HepG2 (cell line): ENCODE results near the gene INHA. TPM values are rescaled to one million over a fixed set of nuclear protein-coding genes. Genes with fewer than 3 reads are reported as not detected.

Experiments used
- ATAC-seq: fragments of 200-7000 bp; cut with Tn5 transposase; 3 replicates; pipeline ENCODE4 v1.9.1; 2020; ENCODE audit warnings: mild to moderate bottlenecking, moderate library complexity
- BruUV-seq: library from RNA; stranded (reverse); fragments of 400-500 nt; replicated peaks from 2 replicates; lab custom pipeline; 2021; lab: Mats Ljungman, UMichigan
- CTCF ChIA-PET: fragments of 300-600 bp; formaldehyde crosslinking; extraction: SDS; loops from one replicate; lab custom pipeline; 2021; ENCODE audit warnings: low total read pairs, inconsistent platforms, low intra/inter-chr PET ratio; lab: Yijun Ruan, JAX
- POLR2A ChIA-PET: fragments of 350-600 bp; sonication (Branson Sonifier 250); formaldehyde crosslinking; loops from one replicate; lab custom pipeline; 2020; ENCODE audit warnings: antibody characterized with exemption, inconsistent platforms; lab: Yijun Ruan, JAX
- DNase-seq: peaks from one replicate; pipeline ENCODE4 v3.0.0-alpha.2; 2015; ENCODE audit warnings: low spot score
- FAIRE-seq: peaks from 3 replicates; lab custom pipeline; 2011; peaks lifted over from hg19 to GRCh38; lab: Jason Lieb, UNC
- H2AFZ ChIP-seq: one replicate; pipeline ENCODE4 v1.6.1; 2011; ENCODE audit warnings: low read length, inconsistent platforms
- H3K27ac ChIP-seq: fragments of 300-600 bp; 3 replicates; pipeline ENCODE4 v1.8.0; 2011; ENCODE audit warnings: mixed run types, mild to moderate bottlenecking, mixed read lengths, low read length, inconsistent platforms; ENCODE audit not compliant: insufficient read depth; ENCODE audit errors: extremely low read length
- H3K27me3 ChIP-seq, 2 experiments: fragments of 200-600 bp in 1 of 2; 2 replicates in 1 of 2; 3 replicates in 1 of 2; pipeline versions ENCODE4 v1.6.0 to v1.8.0; 2011; ENCODE audit warnings: low read length in 2 of 2, mild to moderate bottlenecking in 2 of 2, moderate library complexity in 2 of 2, inconsistent platforms in 1 of 2; ENCODE audit not compliant: insufficient read depth in 2 of 2, control insufficient read depth in 1 of 2
- H3K36me3 ChIP-seq, 2 experiments: fragments of 200-600 bp in 1 of 2; replicated peaks in 1 of 2; 2 replicates in 1 of 2; 3 replicates in 1 of 2; pipeline versions ENCODE4 v1.5.1 to v1.8.0; 2011; ENCODE audit warnings: low read length in 2 of 2, inconsistent platforms in 1 of 2; ENCODE audit not compliant: insufficient read depth in 2 of 2, control insufficient read depth in 1 of 2
- H3K4me1 ChIP-seq: 2 replicates; pipeline ENCODE4 v1.5.1; 2012; ENCODE audit warnings: low read length, inconsistent platforms; ENCODE audit not compliant: insufficient read depth
- H3K4me2 ChIP-seq: 2 replicates; pipeline ENCODE4 v1.6.0; 2011; ENCODE audit warnings: low read depth, low read length, inconsistent platforms
- H3K4me3 ChIP-seq, 3 experiments: fragments of 200-600 bp in 1 of 3; sonication (generic), shearing (Covaris generic) in 1 of 3; replicated peaks in 1 of 3; 2 replicates each; pipeline ENCODE4 v1.5.1; 2011 to 2016; ENCODE audit warnings: low read length in 3 of 3, inconsistent platforms in 2 of 3, low read depth in 2 of 3, mild to moderate bottlenecking in 2 of 3, control low read depth in 1 of 3, mixed read lengths in 1 of 3; ENCODE audit not compliant: insufficient read depth in 1 of 3
- H3K79me2 ChIP-seq: one replicate; pipeline ENCODE4 v1.6.1; 2011; ENCODE audit warnings: low read length, inconsistent platforms; ENCODE audit not compliant: insufficient read depth
- H3K9ac ChIP-seq: 2 replicates; pipeline ENCODE4 v1.6.0; 2011; ENCODE audit warnings: mild to moderate bottlenecking, low read depth, low read length, inconsistent platforms; ENCODE audit not compliant: insufficient read depth
- H3K9me3 ChIP-seq: 2 replicates; pipeline ENCODE4 v1.5.1; 2012; ENCODE audit warnings: mild to moderate bottlenecking, low read length
- H4K20me1 ChIP-seq: 2 replicates; pipeline ENCODE4 v1.6.0; 2011; ENCODE audit warnings: inconsistent platforms, mild to moderate bottlenecking, low read length, moderate library complexity; ENCODE audit not compliant: insufficient read depth
- FOXA3 ChIP-seq: IDR thresholded peaks from 2 replicates; pipeline ENCODE4 v1.6.1; 2016; ENCODE audit warnings: missing genetic modification reagents, missing compliant biosample characterization
- GTF2F1 ChIP-seq: fragments of 150-350 bp; IDR thresholded peaks from 2 replicates; pipeline ENCODE4 v1.6.1; 2014; ENCODE audit warnings: low read length
- HNF4A ChIP-seq: sonication (generic); formaldehyde crosslinking; IDR thresholded peaks from 2 replicates; pipeline ENCODE4 v1.4.0; 2020; ENCODE audit warnings: missing genetic modification reagents
- HNRNPL ChIP-seq: fragments of 200-400 bp; formaldehyde crosslinking; IDR thresholded peaks from 2 replicates; pipeline ENCODE4 v1.6.1; 2017; ENCODE audit warnings: mild to moderate bottlenecking, low read depth, low read length
- KLF9 ChIP-seq: IDR thresholded peaks from 2 replicates; pipeline ENCODE4 v1.6.1; 2016; ENCODE audit warnings: low read depth
- MXD1 ChIP-seq: sonication (generic); formaldehyde crosslinking; IDR thresholded peaks from 2 replicates; pipeline ENCODE4 v1.4.0; 2020; ENCODE audit warnings: mild to moderate bottlenecking, missing genetic modification reagents
- NR2F6 ChIP-seq, 2 experiments: IDR thresholded peaks; 2 replicates each; pipeline ENCODE4 v1.6.1; 2016; ENCODE audit warnings: antibody characterized with exemption in 1 of 2, mild to moderate bottlenecking in 1 of 2
- ZNF768 ChIP-seq: sonication (generic); formaldehyde crosslinking; IDR thresholded peaks from 2 replicates; pipeline ENCODE4 v1.4.0; 2020; ENCODE audit warnings: missing genetic modification reagents
- WGBS: methylation state at CpG from one replicate; pipeline ENCODE4 v1.1.6; 2017; ENCODE audit warnings: low lambda C conversion rate; 5-methylcytosine and 5-hydroxymethylcytosine counted together
- in situ Hi-C: cut with HindIII; loops from 2 replicates; pipeline ENCODE4 v1.10.0; 2017; ENCODE audit warnings: low pct_unique_long_range_greater_than_20kb; ENCODE audit not compliant: extremely low pct_ligation_motif_present
- intact Hi-C: fragments of 100-400 bp; cut with micrococcal nuclease; formaldehyde crosslinking; loops from one replicate; pipeline ENCODE4 v1.10.0; 2022; ENCODE audit not compliant: unreplicated experiment
- polyA plus RNA-seq, 8 experiments: library from polyadenylated mRNA; depleted of rRNA in 3 of 8; stranded (reverse) in 7 of 8; unstranded in 1 of 8; fragments of >200 nt; fragmentation: Illumina TruSeq in 4 of 8; extraction: Trizol in 4 of 8; gene quantifications; 2 replicates each; pipeline versions ENCODE4 v1.2.1 to v1.2.3, GENCODE V29; 2011 to 2016; ENCODE audit warnings: low read depth in 4 of 8, missing spikeins in 1 of 8, mixed read lengths in 1 of 8; ENCODE audit not compliant: insufficient read depth in 1 of 8
- total RNA-seq, 5 experiments: library from RNA; depleted of rRNA; stranded (reverse); fragments of >200 nt; fragmentation: Illumina TruSeq; extraction: Trizol; gene quantifications; 2 replicates each; pipeline ENCODE4 v1.2.3, GENCODE V29; 2016; ENCODE audit warnings: low read depth in 1 of 5

The INHA gene
- total and polyA plus RNA-seq, 2 of the 13 experiments (the other 11 are each of a cell fraction or from before 2014, with no cell fraction given), result 4.1 to 15.2 TPM

GRCh38 chr2:219527076-219527394, 45.1 kb upstream of the INHA start:
- Histone ChIP-seq H3K79me2 (no peaks in the 10 kb centered on the region), H3K27me3 (peaks cover 29 to 93% of the 10 kb centered on the region in 2 experiments), H4K20me1 (no peaks in the 10 kb centered on the region), H2AFZ (no peak overlapping the region), H3K9me3 (no peaks in the 10 kb centered on the region), H3K4me1 (peaks cover 20% of the 10 kb centered on the region), H3K36me3 (no peaks in the 10 kb centered on the region), H3K4me2 (no peak overlapping the region), H3K27ac (no peak overlapping the region), H3K4me3 (no peak overlapping the region), H3K9ac (no peak overlapping the region)
- TF ChIP-seq HNRNPL (0 out of 2 replicates have a peak, but pooled peaks have one; percentile 52), HNF4A (CRISPR knock-in tag) (0 out of 2 replicates have a peak, but pooled peaks have one; percentile 7), FOXA3 (CRISPR knock-in tag) (no peak), MXD1 (CRISPR knock-in tag) (0 out of 2 replicates have a peak, but pooled peaks have one; percentile 32), GTF2F1 (no peak)
- CTCF ChIA-PET, result no interaction called here
- no TSS peak for BruUV-seq
- in situ Hi-C loops (loop anchor here (10.0 kb wide), 1 partner anchor 52 kb away; no protein-coding TSS in a partner anchor), intact Hi-C loops (no loop called here)
- DNase-seq (no peak), FAIRE-seq (no peak), ATAC-seq (peak; percentile 12)
- WGBS, result 0% methylated on average over 6 of the region's 6 CpGs
- POLR2A ChIA-PET, result interaction anchor here (0.7 to 1.5 kb wide), 3 partner anchors 17 to 139 kb away, joined by 3 to 5 read pairs (median 3); partner anchors contain the start of gene DNPEP

GRCh38 chr2:219527472-219527871, 44.6 kb upstream of the INHA start:
- no peaks in the 10 kb centered on the region for H3K9me3 ChIP-seq
- no peak overlapping the region for H2AFZ ChIP-seq
- FAIRE-seq (no peak), ATAC-seq (no peak), DNase-seq (no peak)
- intact Hi-C loops, result no loop called here
- TF ChIP-seq ZNF768 (CRISPR knock-in tag), result peak; percentile 47; the same call in 1 of the 2 replicates
- TF ChIP-seq KLF9 (CRISPR knock-in tag), result no peak
- no peak for TF ChIP-seq NR2F6 (IDR thresholded peaks at IDR 0.05)
- no peak for TF ChIP-seq NR2F6 (CRISPR knock-in tag; IDR thresholded peaks at IDR 0.05)
- in situ Hi-C loops, result loop anchor here (10.0 kb wide), 1 partner anchor 53 kb away; no protein-coding TSS in a partner anchor
- H3K27me3 ChIP-seq, result peaks cover 29 to 94% of the 10 kb centered on the region in 2 experiments
- H3K4me3 ChIP-seq, result no peak overlapping the region
- H3K9ac ChIP-seq, result no peak overlapping the region
- BruUV-seq, result no TSS peak
- ChIA-PET POLR2A (interaction anchor here (0.6 to 1.5 kb wide), 3 partner anchors 27 to 140 kb away, joined by 3 to 5 read pairs (median 5); partner anchors contain the start of gene DNPEP), CTCF (interaction anchor here (1.1 to 5.4 kb wide), 2 partner anchors 31 to 51 kb away, joined by 3 to 53 read pairs; a partner anchor contains a TSS)
- H3K36me3 ChIP-seq, result no peaks in the 10 kb centered on the region
- no peak overlapping the region for H3K4me2 ChIP-seq
- H3K4me1 ChIP-seq, result peaks cover 19% of the 10 kb centered on the region
- 1% methylated on average over 5 of the region's 5 CpGs for WGBS
- no peaks in the 10 kb centered on the region for H3K79me2 ChIP-seq
- no peak overlapping the region for H3K27ac ChIP-seq
- no peaks in the 10 kb centered on the region for H4K20me1 ChIP-seq
